ENCODE measurements around the gene TMEM38A.

DNA sequence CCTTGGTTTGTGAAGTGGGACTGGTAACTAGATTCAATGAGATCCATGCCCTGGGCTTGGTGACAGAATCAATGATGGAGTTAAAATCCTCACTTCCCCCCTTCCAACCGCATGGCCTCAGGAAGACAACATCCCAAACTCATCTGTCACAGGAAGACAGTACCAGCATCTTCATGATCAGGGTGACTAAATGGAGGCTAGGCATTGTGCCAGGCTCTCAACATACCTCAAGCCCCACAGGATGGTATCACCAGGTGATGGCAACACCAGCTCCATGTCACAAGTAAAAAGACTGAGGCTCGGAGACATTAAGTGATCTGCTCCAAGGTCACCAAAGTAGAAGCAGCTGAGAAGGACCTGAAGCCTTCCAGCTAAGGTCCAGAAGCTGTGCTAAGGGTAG, 47.1 kb upstream of the TMEM38A start:
- TF ChIP-seq, protein P1, sequence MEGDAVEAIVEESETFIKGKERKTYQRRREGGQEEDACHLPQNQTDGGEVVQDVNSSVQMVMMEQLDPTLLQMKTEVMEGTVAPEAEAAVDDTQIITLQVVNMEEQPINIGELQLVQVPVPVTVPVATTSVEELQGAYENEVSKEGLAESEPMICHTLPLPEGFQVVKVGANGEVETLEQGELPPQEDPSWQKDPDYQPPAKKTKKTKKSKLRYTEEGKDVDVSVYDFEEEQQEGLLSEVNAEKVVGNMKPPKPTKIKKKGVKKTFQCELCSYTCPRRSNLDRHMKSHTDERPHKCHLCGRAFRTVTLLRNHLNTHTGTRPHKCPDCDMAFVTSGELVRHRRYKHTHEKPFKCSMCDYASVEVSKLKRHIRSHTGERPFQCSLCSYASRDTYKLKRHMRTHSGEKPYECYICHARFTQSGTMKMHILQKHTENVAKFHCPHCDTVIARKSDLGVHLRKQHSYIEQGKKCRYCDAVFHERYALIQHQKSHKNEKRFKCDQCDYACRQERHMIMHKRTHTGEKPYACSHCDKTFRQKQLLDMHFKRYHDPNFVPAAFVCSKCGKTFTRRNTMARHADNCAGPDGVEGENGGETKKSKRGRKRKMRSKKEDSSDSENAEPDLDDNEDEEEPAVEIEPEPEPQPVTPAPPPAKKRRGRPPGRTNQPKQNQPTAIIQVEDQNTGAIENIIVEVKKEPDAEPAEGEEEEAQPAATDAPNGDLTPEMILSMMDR (IDR thresholded peaks at IDR 0.05) = no peak
- TF ChIP-seq POLR2A (IDR thresholded peaks at IDR 0.05) = no peak

Data from testis (tissue), 2 donors.